NCI-H1930 (cell line): ENCODE data around the gene SLC35D3.
"Not testable (repeated sequence)": the region's sequence is repeated elsewhere in the genome, so short reads cannot be mapped to it uniquely, and the experiment has no call there.

Experiments used
- DNase-seq, 2 experiments: peaks; one replicate each; lab custom pipeline; 2025; lab: John Stamatoyannopoulos, UW

SLC35D3 gene, protein sequence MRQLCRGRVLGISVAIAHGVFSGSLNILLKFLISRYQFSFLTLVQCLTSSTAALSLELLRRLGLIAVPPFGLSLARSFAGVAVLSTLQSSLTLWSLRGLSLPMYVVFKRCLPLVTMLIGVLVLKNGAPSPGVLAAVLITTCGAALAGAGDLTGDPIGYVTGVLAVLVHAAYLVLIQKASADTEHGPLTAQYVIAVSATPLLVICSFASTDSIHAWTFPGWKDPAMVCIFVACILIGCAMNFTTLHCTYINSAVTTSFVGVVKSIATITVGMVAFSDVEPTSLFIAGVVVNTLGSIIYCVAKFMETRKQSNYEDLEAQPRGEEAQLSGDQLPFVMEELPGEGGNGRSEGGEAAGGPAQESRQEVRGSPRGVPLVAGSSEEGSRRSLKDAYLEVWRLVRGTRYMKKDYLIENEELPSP

DNA sequence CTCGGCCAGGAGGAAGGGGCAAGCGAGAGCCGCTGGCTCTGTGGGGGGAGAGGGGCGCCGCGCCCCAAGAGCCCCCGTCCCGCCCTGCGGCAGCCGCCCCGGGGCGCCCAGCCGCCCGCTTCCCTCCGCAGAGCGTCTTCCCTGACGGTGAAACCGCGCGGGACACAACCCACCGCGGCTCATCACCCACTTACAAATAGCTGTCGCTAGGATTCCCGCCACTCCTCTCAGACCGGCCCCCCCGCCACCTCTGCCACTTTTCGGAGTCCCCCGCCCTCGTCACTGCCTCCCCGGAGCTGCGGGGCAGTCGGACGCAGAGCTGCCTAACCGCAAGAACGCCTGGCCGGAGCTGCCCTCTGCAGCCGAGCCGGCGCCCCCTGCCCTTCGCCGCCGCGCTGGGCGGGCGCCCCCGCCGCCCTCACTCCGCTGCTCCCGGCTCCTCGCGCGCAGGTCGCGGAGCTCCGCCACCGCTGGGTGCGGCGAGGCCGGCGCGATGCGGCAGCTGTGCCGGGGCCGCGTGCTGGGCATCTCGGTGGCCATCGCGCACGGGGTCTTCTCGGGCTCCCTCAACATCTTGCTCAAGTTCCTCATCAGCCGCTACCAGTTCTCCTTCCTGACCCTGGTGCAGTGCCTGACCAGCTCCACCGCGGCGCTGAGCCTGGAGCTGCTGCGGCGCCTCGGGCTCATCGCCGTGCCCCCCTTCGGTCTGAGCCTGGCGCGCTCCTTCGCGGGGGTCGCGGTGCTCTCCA, at the start of gene SLC35D3:
SLC35D3 (plus strand) TSS at position 366 of the 749 bp plus-strand sequence; CDS start at position 494, 128 bp downstream.
- DNase-seq = peak; percentile 23 to 42

DNA sequence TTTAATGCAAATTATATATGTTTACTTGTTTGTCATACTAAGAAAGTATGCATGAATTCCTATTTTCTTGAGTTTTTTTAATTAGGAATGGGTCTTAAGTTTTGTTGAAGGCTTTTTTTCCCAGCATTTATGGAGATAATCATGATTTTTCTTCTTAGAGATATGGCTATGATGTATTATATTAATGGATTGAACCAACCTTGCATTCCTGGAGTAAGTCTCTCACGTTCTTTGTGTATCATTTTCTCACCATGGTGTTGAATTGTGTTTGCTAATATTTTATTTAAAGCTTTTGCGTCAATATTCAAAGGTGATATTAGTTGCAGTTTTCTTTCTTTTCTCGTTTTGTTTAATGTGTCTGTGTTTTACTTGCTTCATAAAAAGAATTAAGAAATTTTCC, 48.4 kb upstream of the SLC35D3 start:
- DNase-seq = no peak

DNA sequence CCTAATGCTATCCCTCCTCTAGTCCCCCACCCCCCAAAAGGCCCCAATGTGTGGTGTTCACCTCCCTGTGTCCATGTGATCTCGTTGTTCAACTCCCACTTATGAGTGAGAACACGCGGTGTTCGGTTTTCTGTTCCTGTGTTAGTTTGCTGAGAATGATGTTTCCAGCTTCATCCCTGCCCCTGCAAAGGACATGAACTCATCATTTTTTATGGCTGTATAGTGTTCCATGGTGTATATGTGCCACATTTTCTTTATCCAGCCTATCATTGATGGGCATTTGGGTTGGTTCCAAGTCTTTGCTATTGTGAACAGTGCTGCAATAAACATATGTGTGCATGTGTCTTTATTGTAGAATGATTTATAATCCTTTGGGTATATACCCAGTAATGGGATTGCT, 45.6 kb upstream of the SLC35D3 start:
- not testable (repeated sequence) for DNase-seq

DNA sequence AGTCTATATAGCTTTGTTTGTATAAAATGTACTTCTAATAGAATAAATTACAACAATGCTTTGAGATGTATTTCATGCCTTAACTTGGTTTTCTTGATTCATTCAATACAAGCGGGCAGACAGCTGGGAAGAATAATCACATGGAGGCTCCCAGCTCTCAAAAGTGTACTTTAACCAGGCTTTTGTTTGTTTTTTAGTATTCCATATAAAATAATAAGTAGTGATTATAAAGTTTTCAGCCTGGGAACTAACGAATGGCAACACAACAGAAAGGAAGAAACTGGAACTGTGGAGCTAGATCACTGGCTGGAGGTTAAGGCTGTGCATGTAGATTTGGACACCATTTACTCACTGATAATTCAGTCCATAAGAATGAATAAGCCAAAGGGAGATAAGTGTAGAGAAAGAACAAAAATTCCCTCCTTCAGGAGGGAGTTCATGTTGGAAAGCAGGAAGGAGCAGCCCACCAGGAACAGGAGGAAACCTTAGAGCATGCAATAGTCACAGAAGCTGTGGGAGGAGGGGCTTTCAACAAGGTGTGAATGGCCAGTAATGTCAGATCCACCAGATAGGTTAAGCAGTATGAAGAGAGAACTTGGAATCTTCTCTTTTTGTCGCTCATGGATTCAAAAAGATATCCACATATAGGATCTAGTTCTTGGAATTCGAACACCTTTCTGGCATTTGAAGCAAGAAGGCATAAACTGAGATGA, 41.2 kb upstream of the SLC35D3 start:
- no peak for DNase-seq

DNA sequence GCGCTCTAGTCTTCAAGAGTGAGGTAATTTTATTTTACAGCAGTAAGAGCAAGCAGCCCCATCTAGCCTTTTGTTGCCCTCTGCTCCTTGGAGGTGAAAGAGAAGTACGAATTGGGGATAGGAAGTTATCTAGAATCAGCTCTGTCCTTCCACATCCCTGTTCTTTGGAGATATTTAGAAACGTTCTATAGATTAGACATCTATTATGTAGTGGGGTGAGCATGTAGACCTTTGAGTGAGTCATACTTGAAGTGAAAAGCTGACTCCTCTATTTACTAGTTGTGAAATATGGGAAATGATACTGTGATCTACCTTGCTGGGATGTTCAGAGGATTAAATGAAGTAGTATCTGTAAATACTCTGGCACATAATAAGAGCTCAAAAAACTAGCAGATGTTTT, 36.0 kb upstream of the SLC35D3 start:
- no peak for DNase-seq

DNA sequence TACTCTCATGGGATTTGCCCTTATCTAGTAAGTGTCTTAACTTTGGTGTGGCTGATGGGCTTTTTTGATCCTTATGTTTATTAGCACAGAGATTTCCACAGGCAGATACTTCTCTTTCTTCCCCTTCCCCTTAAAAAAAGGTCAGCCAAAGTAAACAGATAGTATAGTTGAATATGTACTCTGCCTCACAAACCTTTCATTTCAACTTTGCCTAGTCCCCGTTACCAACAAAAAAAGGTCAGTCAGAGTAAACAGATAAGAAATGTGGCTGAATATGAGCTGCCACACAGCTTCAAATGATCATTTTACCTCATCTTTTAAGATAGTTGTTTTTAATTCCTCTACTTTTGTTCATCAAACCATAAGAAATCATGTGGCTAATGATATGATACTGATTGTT, 34.1 kb upstream of the SLC35D3 start:
- DNase-seq = no peak

DNA sequence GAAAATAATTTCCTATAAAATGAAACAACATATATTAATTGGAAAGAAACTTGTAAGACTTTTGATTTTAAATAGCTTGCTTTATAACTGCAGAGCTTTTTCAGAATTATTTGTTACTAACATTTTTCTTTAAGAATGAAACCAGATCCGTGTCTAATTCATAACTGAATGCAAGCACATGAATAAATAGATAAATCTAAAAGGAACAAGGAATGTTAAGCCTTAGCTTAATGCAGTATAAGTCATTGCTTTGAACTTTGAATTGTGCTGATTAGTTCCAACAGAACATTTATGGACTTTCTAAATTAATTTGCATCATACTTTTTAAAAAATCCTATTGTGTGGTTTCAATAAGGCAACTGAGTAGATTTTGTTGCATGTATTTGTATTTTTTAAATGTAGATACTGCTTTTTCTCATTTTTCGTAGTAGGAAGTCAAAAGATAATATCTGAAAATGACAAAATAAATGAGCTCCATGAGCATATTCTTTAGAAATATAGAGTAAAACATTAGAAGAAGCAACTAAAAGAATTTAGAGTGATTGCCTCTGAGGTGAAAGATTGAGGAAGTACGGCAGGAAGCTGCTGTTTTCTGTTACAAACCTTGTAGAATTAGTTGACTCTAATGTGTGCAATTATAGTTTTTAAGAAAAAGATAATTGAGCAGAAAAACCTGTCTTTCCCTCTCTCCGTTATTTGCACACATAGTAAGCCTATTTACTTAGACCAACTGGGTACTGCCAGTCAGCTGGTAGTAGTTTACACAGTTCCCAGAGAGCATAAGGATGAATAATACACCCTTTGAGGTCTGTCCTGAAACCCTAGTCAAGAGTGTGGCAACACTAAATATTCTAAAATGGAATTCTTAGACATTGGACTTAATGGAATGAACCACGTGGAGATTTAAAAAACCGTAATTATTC, 32.6 kb upstream of the SLC35D3 start:
- no peak for DNase-seq

DNA sequence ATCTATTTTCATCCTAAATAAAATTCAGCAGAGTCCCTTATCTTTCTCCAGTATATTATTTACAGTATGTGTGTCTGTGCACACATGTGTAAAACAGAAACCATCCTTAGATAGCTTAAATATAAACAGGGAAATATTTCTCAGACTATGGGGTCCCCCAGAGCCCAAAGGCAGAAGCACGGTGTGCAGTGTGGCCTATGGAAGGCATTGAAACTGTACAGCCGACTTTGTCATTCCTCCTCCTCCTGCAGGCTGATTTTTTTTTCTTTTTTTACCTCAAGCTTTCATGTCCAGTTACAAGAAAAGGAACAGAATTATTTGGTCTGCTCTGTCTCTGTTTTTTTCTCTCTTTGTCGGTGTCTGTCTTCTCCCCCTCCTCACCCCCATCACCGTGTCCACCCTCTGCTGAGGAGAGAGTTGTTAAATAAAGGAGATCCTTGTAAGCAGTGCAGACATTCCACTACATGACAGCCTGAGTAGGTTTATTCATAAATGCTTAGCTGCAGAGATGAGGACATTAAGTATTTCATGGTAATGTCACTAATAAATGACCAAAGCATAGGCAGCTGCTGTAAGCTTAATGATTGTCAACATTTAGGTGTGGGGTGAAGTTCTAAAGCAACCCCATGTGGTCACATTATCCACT, 31.8 kb upstream of the SLC35D3 start:
- no peak for DNase-seq

DNA sequence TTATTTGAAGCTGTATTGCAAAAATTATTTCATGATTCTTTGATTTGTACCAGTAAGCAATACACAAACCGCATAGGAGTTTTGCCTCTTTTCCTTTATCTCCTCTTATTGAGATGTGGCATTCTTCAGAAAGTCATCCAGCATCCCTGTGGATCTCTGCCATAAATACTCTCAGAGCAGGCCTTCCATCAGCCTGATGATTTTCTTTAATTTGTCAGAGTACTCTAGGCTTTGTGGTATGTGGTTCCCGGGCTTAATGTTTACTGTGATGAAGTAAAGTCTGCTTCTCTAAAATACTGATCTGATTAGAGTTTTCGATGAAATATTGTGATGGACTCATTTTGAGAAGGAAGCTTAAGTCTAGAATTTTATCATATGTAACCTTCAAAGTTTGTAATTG, 31.1 kb upstream of the SLC35D3 start:
- DNase-seq = no peak

DNA sequence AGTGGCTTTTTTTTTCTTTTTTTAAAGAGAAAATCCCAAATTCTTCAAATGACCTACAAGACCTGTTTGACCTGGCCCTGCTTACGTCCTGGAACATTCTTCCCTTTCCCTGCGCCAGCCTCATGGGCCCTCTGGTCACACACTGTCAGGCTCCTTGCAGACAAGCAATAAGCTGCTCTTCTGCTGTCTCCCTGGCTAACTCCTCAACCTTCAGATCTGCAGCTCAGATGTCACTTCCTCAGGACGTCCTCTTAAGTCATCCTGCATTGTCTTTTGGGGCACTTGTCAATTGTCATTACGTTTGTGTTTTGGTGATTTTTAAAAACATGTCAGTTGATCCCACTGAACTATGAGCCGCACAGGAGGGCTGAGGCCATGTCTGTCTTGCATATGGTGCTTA, 28.9 kb upstream of the SLC35D3 start:
- DNase-seq = no peak

DNA sequence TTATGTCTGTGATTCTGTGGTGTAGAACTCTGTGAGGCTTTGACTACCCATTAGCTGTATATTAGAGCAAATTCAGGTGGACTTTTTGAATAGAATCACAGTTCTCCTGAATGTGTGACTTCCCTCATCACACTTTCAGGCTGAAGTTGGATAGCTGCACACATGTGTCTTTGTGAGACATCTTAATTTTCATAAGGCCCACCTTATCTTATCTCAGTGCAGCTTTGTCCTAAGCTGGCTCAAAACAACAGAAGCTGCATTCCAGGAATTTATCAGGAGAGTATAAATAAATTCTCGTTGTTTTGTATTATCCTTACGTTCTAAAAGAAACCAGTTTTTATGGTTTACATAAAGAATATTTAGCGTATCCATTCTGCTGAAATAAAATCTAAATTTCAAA, 26.2 kb upstream of the SLC35D3 start:
- no peak for DNase-seq

DNA sequence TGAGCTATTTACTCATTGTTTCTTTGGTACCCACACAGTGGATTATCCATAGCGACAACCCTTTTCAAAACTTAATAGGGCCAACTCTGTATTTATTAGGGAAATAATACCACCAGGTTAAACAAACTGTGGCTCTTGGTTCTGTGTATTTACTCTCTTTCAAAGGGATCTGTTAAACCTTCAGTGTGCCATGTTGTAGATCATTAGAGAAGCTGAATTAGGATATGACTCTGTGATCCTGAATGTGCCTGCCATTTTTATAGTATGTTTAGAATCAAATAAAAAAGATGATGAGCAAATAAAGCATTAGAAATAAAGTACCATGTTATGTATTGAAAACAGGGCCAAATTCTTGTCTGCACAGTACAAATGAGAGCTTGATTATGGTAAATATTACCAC, 25.0 kb upstream of the SLC35D3 start:
- peak; percentile 80 to 83 for DNase-seq

DNA sequence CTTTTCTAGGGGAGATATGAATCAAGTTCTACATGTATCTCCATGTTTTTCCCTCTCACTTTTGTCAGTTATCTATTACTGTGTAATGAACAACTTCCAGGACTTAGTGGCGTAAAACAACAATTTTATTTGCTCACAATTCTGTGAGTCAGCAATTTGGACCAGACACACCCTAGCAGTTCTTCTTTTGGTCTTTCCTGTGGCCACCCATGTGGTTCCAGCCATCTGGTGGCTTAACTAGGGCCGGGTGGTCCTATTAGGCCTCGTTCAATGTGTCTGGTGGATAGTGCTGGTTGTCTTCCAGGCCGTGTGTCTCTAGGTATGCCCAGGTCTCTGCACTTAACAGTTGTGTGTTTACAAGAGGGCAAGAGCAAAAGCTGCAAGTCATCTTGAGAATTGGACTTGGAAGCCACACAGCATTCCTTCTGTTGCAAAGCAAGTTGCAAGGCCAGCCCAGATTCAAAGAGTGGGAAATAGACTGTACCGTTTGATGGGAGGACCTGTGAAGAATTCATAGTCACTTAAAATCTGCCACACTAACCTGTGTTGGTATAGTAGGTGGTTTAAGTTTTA, 20.8 kb upstream of the SLC35D3 start:
- DNase-seq = no peak

DNA sequence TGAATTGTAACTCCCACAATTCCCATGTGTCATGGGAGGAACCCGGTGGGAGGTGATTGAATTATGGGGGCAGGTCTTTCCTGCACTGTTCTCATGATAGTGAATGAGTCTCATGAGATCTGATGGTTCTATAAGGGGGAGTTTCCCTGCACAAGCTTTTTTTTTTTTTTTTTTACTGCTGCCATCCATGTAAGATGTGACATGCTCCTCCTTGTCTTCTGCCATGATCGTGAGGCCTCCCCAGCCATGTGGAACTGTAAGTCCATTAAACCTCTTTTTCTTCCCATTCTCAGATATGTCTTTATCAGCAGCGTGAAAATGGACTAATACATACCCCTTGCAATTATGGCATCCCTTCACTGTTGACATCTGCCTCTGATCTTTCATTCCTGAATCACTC, 17.6 kb upstream of the SLC35D3 start:
- DNase-seq = not testable (repeated sequence)

DNA sequence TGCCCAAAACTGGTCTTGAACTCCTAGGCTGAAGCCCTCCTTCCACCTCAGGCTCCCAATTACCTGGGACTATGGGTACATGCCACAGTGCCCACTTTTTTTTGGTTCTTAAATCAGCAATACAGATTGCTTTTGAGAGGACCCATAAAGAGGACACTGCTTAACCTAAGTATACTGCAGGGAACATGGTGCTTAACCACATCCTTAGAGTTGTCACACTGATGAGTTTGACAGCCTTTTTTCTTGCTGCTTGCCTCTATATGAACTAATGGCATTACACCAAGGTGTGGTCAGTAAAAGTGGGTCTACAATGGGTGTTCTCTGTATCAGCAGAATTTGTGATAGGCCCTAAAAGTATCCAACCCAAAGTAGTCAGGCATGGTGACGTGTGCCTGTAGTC, 7.2 kb upstream of the SLC35D3 start:
- DNase-seq = no peak

DNA sequence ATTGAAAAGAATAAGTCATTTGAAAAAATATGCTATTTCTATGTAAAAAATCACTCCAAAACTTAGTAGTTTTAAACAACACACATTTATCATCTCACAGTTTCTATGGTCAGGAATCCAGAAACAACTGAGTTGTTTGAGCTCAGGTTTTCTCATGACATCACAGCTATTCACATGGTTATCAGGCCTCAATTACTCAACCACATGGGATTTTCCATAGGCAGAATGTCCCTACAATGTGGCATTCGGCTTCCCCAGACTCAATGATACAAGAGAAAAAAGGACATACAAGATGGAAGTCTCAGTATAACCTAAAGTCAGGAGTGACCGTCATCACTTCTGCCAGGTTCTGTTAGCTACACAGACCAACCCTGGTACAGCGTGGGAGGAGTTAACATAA, 3.4 kb upstream of the SLC35D3 start:
- DNase-seq = no peak

DNA sequence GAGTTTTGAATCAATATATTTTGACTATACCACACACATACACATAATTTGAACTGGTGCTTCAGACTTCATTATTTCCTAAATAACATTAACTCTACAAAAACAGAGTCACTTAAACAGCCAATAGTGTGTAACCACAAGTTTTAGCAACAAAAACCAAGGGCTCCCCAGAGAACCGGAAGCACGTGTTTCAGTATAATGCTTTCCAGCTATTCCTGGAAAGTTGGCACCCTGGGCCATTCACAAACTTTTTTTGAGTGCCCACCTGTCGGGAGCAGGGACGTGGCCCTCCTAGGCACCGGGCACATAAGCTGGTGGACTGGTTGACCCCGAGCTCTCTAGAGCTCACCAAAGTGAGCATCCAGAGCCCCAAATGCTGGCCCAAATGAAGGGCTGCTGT, 1.9 kb upstream of the SLC35D3 start:
- DNase-seq = no peak

DNA sequence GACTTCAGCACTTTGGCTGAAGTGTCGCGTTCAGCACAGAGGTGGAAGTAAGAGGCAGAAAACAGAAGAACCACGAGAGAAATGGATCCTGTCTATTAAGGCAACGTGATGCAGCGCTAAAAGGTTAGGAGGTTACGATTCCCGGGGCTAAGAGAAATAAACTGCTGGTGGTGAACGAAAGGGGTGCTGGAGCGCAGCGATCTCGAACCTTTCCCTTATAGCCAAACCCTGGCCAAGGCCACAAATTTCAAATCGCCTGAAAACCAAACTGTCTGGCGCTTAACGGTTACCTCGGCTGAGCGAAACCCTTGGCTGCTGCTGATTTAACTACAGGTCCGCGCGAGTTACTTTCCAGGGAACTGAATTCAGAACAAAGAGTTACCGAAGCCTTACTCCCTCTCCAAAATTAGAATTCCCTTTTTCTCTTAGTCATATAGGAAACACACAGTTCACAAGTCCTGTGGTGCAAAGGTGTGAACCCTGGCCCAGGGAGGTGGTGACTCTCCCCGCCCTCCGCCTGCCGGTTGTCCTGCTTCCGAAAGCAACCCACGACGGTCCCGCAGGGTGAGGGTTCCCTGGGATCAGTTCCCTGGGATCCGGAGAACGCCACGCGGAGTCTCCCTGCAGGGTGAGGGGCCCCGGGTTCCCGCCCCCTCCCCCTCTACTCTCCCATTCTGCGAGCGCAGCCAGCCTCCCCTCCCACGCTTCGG, 1.3 kb upstream of the SLC35D3 start:
- no peak for DNase-seq

DNA sequence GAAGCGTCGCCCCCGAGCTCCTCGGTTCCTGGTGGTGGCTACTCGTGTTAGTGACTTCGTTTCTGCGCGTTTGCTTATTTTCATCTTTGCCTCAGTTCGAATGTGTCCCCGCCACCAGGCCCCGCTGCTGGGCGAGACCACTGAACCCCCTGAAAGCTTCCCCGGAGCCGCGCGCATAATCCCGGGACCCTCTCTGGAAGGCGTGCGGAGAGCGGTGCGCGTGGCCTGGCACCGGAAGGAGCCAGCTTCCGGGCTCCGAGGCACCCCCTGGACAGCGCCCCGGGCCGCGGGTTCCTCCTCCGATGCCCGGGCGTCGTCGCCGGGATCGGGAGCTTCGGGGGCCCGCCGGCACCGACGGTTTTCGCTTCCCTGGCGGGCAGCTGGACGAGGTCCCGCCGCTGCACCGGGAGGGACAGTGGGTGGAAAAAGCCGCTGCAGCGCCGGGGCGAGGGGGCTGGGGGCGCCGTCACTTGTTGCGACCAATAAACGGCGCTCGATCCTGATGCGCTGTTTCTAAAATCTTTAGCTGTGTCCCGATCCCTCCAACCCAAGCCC, 643 bp upstream of the SLC35D3 start:
- DNase-seq = peak in 1 of 2 experiments; percentile 42

DNA sequence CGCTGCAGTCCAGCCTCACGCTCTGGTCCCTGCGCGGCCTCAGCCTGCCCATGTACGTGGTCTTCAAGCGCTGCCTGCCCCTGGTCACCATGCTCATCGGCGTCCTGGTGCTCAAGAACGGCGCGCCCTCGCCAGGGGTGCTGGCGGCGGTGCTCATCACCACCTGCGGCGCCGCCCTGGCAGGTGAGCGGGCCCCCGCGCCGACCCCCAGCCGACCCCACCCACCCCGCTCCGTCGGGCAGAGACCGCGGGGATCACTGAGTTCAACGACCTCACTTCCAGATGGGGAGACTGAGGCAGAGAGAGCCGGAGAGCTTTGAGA, 545 bp downstream of the SLC35D3 start:
- peak in 1 of 2 experiments; percentile 32 for DNase-seq
